Neural progenitor cell (in vitro differentiated cells): ENCODE measurements around the gene HMG20A. TPM values are rescaled to one million over a fixed set of nuclear protein-coding genes. Genes with fewer than 3 reads are reported as not detected.
"Not testable (repeated sequence)": the region's sequence is repeated elsewhere in the genome, so short reads cannot be mapped to it uniquely, and the experiment has no call there.

Experiments used
- DNase-seq: peaks from one replicate; pipeline ENCODE4 v3.0.0-alpha.2; 2016; ENCODE audit warnings: low spot score
- H2AFZ ChIP-seq: fragments of 200-600 bp; sonication (generic); replicated peaks from 2 replicates; pipeline ENCODE4 v1.6.1; 2016; ENCODE audit warnings: antibody characterized with exemption
- H3F3A ChIP-seq: fragments of 200-600 bp; sonication (generic); 2 replicates; pipeline ENCODE4 v1.6.1; 2016; ENCODE audit warnings: antibody characterized with exemption, low read depth
- H3K27ac ChIP-seq: fragments of 200-600 bp; sonication (generic); 2 replicates; pipeline ENCODE4 v1.5.1; 2016; ENCODE audit warnings: mild to moderate bottlenecking
- H3K27me3 ChIP-seq: fragments of 200-600 bp; sonication (generic); 2 replicates; pipeline ENCODE4 v1.6.1; 2016; ENCODE audit warnings: mild to moderate bottlenecking, moderate library complexity
- H3K36me3 ChIP-seq: fragments of 200-600 bp; sonication (generic); 2 replicates; pipeline ENCODE4 v1.5.1; 2016
- H3K4me1 ChIP-seq: fragments of 200-600 bp; sonication (generic); 2 replicates; pipeline ENCODE4 v1.6.1; 2016; ENCODE audit warnings: mixed run types
- H3K4me2 ChIP-seq: fragments of 200-600 bp; sonication (generic); 2 replicates; pipeline ENCODE4 v1.6.1; 2016
- H3K4me3 ChIP-seq: fragments of 200-600 bp; sonication (generic); 2 replicates; pipeline ENCODE4 v1.5.1; 2016
- H3K79me2 ChIP-seq: fragments of 200-600 bp; sonication (generic); 2 replicates; pipeline ENCODE4 v1.6.1; 2016; ENCODE audit warnings: low read depth
- H3K9ac ChIP-seq: fragments of 200-600 bp; sonication (generic); 2 replicates; pipeline ENCODE4 v1.6.1; 2016
- H3K9me3 ChIP-seq: fragments of 200-600 bp; sonication (generic); 2 replicates; pipeline ENCODE4 v1.5.1; 2016; ENCODE audit warnings: low read depth
- H4K20me1 ChIP-seq: fragments of 200-600 bp; sonication (generic); 2 replicates; pipeline ENCODE4 v1.6.1; 2016; ENCODE audit warnings: low read depth
- H3K27ac Mint-ChIP-seq: 3 replicates; pipeline ENCODE4 v1.8.0; 2021; ENCODE audit warnings: mixed read lengths
- H3K27me3 Mint-ChIP-seq: 2 replicates; pipeline ENCODE4 v1.8.0; 2022; ENCODE audit warnings: low read depth, mild to moderate bottlenecking, inconsistent platforms, moderate library complexity, mixed read lengths; ENCODE audit not compliant: insufficient read depth
- H3K36me3 Mint-ChIP-seq: 3 replicates; pipeline ENCODE4 v1.8.0; 2021; ENCODE audit warnings: mixed read lengths
- H3K4me1 Mint-ChIP-seq: 3 replicates; pipeline ENCODE4 v1.8.0; 2021; ENCODE audit warnings: mixed read lengths
- H3K4me3 Mint-ChIP-seq: 3 replicates; pipeline ENCODE4 v1.8.0; 2021; ENCODE audit warnings: mild to moderate bottlenecking, moderate library complexity, mixed read lengths
- H3K9me3 Mint-ChIP-seq: 3 replicates; pipeline ENCODE4 v1.8.0; 2020; ENCODE audit warnings: mixed read lengths
- EZH2 ChIP-seq: fragments of 200-600 bp; sonication (generic); IDR thresholded peaks from 2 replicates; pipeline ENCODE4 v1.6.1; 2017; ENCODE audit warnings: antibody characterized with exemption, mild to moderate bottlenecking, moderate library complexity
- EZH2phosphoT487 ChIP-seq: fragments of 200-600 bp; sonication (generic); IDR thresholded peaks from 2 replicates; pipeline ENCODE4 v1.6.1; 2017; ENCODE audit warnings: antibody characterized with exemption
- total RNA-seq: library from RNA; depleted of rRNA; stranded (reverse); fragments of >200 nt; gene quantifications from 2 replicates; pipeline ENCODE4 v1.2.3, GENCODE V29; 2015; ENCODE audit warnings: low replicate concordance
- TF ChIP-seq, protein P1 (sequence below): fragments of 200-600 bp; sonication (generic); IDR thresholded peaks from 2 replicates; pipeline ENCODE4 v1.5.1; 2017; ENCODE audit warnings: antibody characterized with exemption, mild to moderate bottlenecking

Gene HMG20A
- total RNA-seq, 1 donor from 2014 or later, result 75.6 TPM

DNA sequence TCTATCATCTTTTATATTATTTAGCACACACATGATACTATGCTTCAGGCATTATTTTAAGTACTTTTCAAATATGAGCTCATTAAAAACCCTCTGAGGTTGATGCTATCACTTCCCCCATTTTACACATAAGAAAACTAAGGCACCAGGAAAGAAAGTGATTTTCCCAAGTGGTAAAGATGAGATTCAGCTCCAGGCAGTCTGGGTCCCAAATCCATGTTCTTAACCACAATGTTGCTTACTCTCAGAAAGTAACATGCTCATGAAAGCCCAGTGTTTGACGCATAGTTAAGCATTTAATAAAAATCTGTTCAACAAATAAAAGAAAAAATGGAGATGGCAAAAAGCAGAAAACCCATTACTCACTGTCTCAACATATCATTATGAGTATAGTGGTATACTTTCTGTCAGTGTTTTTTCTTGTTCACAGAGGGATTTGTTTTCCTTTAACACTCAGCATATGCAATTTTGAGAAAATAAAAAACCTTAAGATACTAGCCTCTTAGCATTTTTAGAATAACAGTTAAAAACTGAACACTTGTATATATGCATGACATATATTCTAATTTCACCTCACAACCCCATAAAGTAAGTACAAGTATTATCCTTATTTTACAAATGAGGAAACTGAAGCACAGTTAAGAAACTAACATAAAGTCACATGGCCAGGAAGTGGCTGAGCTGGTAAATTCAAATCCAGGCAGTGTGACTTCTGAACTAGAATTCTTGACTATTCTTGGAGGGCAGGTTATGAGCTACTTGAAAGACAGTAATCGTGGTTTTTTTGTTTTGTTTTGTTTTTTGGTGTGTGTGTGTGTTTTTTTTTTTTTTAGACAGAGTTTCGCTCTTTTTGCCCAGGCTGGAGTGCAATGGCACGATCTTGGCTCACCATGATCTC lies 11.2 kb upstream of the HMG20A start:
- DNase-seq, result no peak
- Histone ChIP-seq H3K4me3 (no peak overlapping the region), H3K36me3 (no peaks in the 10 kb centered on the region), H3K4me2 (no peak overlapping the region), H3K27ac (no peak overlapping the region), H3K4me1 (peaks cover 9% of the 10 kb centered on the region), H3F3A (no peaks in the 10 kb centered on the region), H3K9ac (no peak overlapping the region), H3K27me3 (no peaks in the 10 kb centered on the region), H3K9me3 (peaks cover 7% of the 10 kb centered on the region), H4K20me1 (peaks cover 12% of the 10 kb centered on the region), H2AFZ (no peak overlapping the region), H3K79me2 (peaks cover 93% of the 10 kb centered on the region)
- H3K27me3 Mint-ChIP-seq, result no peaks in the 10 kb centered on the region
- H3K27ac Mint-ChIP-seq, result no peak overlapping the region
- peaks cover 9% of the 10 kb centered on the region for H3K9me3 Mint-ChIP-seq
- no peak overlapping the region for H3K4me3 Mint-ChIP-seq
- no peaks in the 10 kb centered on the region for H3K36me3 Mint-ChIP-seq
- no peaks in the 10 kb centered on the region for H3K4me1 Mint-ChIP-seq
- TF ChIP-seq EZH2phosphoT487, result no peak
- no peak for TF ChIP-seq EZH2
- TF ChIP-seq, protein P1, sequence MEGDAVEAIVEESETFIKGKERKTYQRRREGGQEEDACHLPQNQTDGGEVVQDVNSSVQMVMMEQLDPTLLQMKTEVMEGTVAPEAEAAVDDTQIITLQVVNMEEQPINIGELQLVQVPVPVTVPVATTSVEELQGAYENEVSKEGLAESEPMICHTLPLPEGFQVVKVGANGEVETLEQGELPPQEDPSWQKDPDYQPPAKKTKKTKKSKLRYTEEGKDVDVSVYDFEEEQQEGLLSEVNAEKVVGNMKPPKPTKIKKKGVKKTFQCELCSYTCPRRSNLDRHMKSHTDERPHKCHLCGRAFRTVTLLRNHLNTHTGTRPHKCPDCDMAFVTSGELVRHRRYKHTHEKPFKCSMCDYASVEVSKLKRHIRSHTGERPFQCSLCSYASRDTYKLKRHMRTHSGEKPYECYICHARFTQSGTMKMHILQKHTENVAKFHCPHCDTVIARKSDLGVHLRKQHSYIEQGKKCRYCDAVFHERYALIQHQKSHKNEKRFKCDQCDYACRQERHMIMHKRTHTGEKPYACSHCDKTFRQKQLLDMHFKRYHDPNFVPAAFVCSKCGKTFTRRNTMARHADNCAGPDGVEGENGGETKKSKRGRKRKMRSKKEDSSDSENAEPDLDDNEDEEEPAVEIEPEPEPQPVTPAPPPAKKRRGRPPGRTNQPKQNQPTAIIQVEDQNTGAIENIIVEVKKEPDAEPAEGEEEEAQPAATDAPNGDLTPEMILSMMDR, result no peak

DNA sequence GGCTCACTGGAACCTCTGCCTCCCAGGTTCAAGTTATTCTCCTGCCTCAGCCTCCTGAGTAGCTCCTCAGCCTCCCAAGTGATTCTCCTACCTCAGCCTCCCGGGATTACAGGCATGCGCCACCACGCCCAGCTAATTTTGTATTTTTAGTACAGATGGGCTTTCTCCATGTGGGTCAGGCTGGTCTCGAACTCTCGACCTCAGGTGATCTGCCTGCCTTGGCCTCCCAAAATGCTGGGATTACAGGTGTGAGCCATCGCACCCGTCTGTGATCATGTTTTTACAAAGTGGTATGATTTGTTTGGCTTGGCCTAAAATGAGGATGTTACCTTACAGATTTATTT lies 10.6 kb upstream of the HMG20A start:
- H3K27me3 Mint-ChIP-seq, H3K27ac ChIP-seq, H2AFZ ChIP-seq, H3K9me3 ChIP-seq, H3K4me1 ChIP-seq, H3K27me3 ChIP-seq, H3K27ac Mint-ChIP-seq, H3K36me3 Mint-ChIP-seq, H3K4me2 ChIP-seq, H3K9me3 Mint-ChIP-seq, H3K4me3 ChIP-seq, DNase-seq, H3K4me3 Mint-ChIP-seq, H3F3A ChIP-seq, H3K36me3 ChIP-seq, H3K4me1 Mint-ChIP-seq, H3K9ac ChIP-seq: not testable (repeated sequence)
- peaks cover 93% of the 10 kb centered on the region for H3K79me2 ChIP-seq
- peaks cover 12% of the 10 kb centered on the region for H4K20me1 ChIP-seq

DNA sequence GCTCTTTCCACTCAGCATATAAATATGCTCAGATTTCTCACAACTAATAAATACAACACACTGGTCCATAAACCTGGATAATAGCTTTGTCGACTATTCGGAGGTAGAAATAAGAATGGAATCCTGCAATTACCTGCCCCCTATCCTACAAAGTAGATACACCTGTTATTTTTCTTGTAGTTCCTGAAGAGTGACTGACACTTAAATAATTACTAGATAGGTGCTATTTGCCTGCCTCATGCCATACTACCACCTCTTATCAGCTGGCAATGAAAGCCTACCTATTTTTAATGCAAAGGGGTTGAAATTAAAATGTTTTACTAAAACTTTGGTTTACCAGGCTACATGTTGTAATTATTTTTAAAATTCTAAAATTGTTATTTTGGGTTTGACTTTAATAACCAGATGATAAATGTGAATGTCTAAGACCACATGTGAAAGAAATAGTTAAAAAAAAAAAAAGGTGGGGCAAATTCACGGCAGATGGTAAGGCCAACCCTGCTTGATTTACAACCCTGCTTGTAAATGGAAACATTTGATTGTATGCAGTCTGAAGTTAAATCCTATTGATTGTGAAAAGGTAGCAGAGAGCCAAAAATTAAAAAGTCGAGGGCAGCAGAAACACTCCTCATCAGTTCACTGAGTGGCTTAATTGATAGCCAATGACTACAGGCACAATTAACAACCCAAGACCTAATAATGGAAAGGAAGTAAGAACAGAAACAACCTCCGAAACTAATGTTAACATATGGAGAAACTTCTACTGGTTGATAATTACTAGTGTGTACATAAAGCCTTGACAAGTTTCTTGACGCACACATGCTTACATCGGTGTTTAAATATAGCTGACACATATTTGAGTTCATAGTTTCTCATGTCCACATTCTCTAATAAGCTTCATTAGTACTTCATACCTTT lies 9.7 kb upstream of the HMG20A start:
- H4K20me1 ChIP-seq, result peaks cover 17% of the 10 kb centered on the region
- DNase-seq, result no peak
- no peaks in the 10 kb centered on the region for H3K36me3 ChIP-seq
- H2AFZ ChIP-seq, result no peak overlapping the region
- no peaks in the 10 kb centered on the region for H3F3A ChIP-seq
- H3K9me3 ChIP-seq, result peaks cover 7% of the 10 kb centered on the region
- H3K79me2 ChIP-seq, result peaks cover 93% of the 10 kb centered on the region
- no peaks in the 10 kb centered on the region for H3K36me3 Mint-ChIP-seq
- H3K27ac ChIP-seq, result no peak overlapping the region
- H3K27me3 Mint-ChIP-seq, result no peaks in the 10 kb centered on the region
- no peak overlapping the region for H3K4me3 Mint-ChIP-seq
- H3K4me1 ChIP-seq, result peaks cover 7% of the 10 kb centered on the region
- H3K4me2 ChIP-seq, result no peak overlapping the region
- no peaks in the 10 kb centered on the region for H3K27me3 ChIP-seq
- peaks cover 9% of the 10 kb centered on the region for H3K9me3 Mint-ChIP-seq
- TF ChIP-seq, protein P1, result no peak
- TF ChIP-seq EZH2phosphoT487, result no peak
- no peak for TF ChIP-seq EZH2
- H3K27ac Mint-ChIP-seq, result no peak overlapping the region
- H3K9ac ChIP-seq, result no peak overlapping the region
- H3K4me1 Mint-ChIP-seq, result no peaks in the 10 kb centered on the region
- no peak overlapping the region for H3K4me3 ChIP-seq
